CD4-positive, alpha-beta memory T cell (primary cell): ENCODE data around the gene CYBA. TPM values are rescaled to one million over a fixed set of nuclear protein-coding genes. Genes with fewer than 3 reads are reported as not detected.

ENCODE experiments used
- CTCF ChIA-PET: fragments of 350-600 bp; sonication (Branson Sonifier 250); formaldehyde crosslinking; loops from one replicate; lab custom pipeline; 2021; ENCODE audit warnings: inconsistent platforms; ENCODE audit not compliant: partially characterized antibody; lab: Charles Lee
- POLR2A ChIA-PET: fragments of 350-600 bp; sonication (Branson Sonifier 250); formaldehyde crosslinking; loops from one replicate; lab custom pipeline; 2021; ENCODE audit not compliant: partially characterized antibody; lab: Charles Lee
- DNase-seq, 5 donors: peaks; one replicate each; pipeline versions ENCODE4 v3.0.0 to v3.0.0-alpha.2; 2020 to 2022; ENCODE audit warnings: mixed read lengths in 1 of 5
- H3K27ac ChIP-seq: one replicate; pipeline ENCODE4 v1.7.0; 2013; ENCODE audit warnings: low read depth, low read length
- H3K27me3 ChIP-seq: 2 replicates; pipeline ENCODE4 v1.7.0; 2013; ENCODE audit warnings: mild to moderate bottlenecking, low read length, moderate library complexity; ENCODE audit not compliant: insufficient read depth
- H3K36me3 ChIP-seq: 2 replicates; pipeline ENCODE4 v1.7.0; 2013; ENCODE audit warnings: mild to moderate bottlenecking, low read length, moderate library complexity; ENCODE audit not compliant: insufficient read depth
- H3K4me1 ChIP-seq: 2 replicates; pipeline ENCODE4 v1.7.0; 2013; ENCODE audit warnings: mild to moderate bottlenecking, low read length, moderate library complexity; ENCODE audit not compliant: insufficient read depth
- H3K4me3 ChIP-seq, 2 donors: one replicate each; pipeline ENCODE4 v1.7.0; 2013; ENCODE audit warnings: low read length in 2 of 2, mild to moderate bottlenecking in 1 of 2
- H3K9me3 ChIP-seq, 2 donors: one replicate each; pipeline ENCODE4 v1.7.0; 2013; ENCODE audit warnings: low read length in 2 of 2, control low read depth in 1 of 2; ENCODE audit not compliant: control insufficient read depth in 1 of 2
- H3K27ac Mint-ChIP-seq, 7 donors: one replicate each; pipeline ENCODE4 v1.8.0; 2020 to 2021; ENCODE audit warnings: mixed read lengths in 7 of 7, mild to moderate bottlenecking in 6 of 7, inconsistent platforms in 3 of 7, moderate library complexity in 3 of 7
- H3K27me3 Mint-ChIP-seq, 2 donors: one replicate each; pipeline ENCODE4 v1.8.0; 2020 to 2021; ENCODE audit warnings: mixed read lengths in 2 of 2
- H3K36me3 Mint-ChIP-seq, 2 donors: one replicate each; pipeline ENCODE4 v1.8.0; 2020 to 2021; ENCODE audit warnings: mixed read lengths in 2 of 2, inconsistent platforms in 1 of 2, mild to moderate bottlenecking in 1 of 2
- H3K4me1 Mint-ChIP-seq, 4 donors: one replicate each; pipeline ENCODE4 v1.8.0; 2020 to 2021; ENCODE audit warnings: mixed read lengths in 4 of 4, mild to moderate bottlenecking in 1 of 4
- H3K4me3 Mint-ChIP-seq, 8 donors: one replicate each; pipeline ENCODE4 v1.8.0; 2020 to 2021; ENCODE audit warnings: mixed read lengths in 8 of 8, mild to moderate bottlenecking in 7 of 8, moderate library complexity in 6 of 8, inconsistent platforms in 3 of 8
- H3K9me3 Mint-ChIP-seq, 8 donors: one replicate each; pipeline ENCODE4 v1.8.0; 2020 to 2021; ENCODE audit warnings: mixed read lengths in 8 of 8, mild to moderate bottlenecking in 5 of 8, inconsistent platforms in 3 of 8, moderate library complexity in 1 of 8
- intact Hi-C: fragments of 100-400 bp; cut with micrococcal nuclease; formaldehyde crosslinking; loops from one replicate; pipeline ENCODE4 v1.15.1; 2023
- polyA plus RNA-seq, 2 donors: library from polyadenylated mRNA; unstranded; fragments of 300-500 nt; fragmentation: Illumina TruSeq; gene quantifications; one replicate each; pipeline ENCODE4 v1.2.3, GENCODE V29; 2021
- total RNA-seq, 2 experiments: library from RNA; stranded (reverse); gene quantifications; one replicate each; pipeline ENCODE4 v1.2.3, GENCODE V29; 2021

CYBA gene
- total and polyA plus RNA-seq, 4 experiments from 2014 or later, result 383 to 1,286 (median 538) TPM

DNA sequence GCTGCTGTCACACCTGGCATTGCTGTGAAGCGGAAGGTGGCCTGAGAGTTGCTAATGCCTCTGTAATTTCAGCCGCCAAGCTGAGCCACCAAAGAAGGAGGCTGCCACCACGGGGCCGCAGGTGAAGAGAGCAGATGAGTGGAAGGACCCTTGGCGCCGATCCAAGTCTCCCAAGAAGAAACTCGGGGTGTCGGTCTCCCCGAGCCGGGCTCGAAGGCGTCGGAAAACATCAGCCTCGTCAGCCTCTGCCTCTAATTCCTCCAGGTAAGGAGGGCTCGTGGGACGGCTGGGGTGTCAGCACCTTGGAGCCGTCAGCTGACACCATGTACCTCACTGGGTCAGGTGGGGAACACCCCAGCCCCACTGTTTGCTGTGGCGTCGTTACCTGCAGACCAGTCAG lies 28.7 kb downstream of the CYBA start:
- peaks cover 50% of the 10 kb centered on the region for H3K36me3 ChIP-seq
- ChIA-PET POLR2A (interaction anchor here (1.0 to 3.2 kb wide), 3 partner anchors 11 to 81 kb away, joined by 3 to 73 read pairs (median 4); partner anchors contain the start of genes CTU2 and RNF166), CTCF (no interaction called here)
- peaks cover 0 to 1% of the 10 kb centered on the region in 2 donors for H3K27me3 Mint-ChIP-seq
- intact Hi-C loops, result no loop called here
- peaks cover 16 to 48% (median 28%) of the 10 kb centered on the region in 4 donors for H3K4me1 Mint-ChIP-seq
- no peak overlapping the region for H3K4me3 ChIP-seq
- H3K9me3 Mint-ChIP-seq, result peaks cover 0 to 2% (median 0%) of the 10 kb centered on the region in 8 donors
- peak overlapping the region; percentile 70 to 100 (median 90) for H3K27ac Mint-ChIP-seq
- H3K27me3 ChIP-seq, result no peaks in the 10 kb centered on the region
- no peaks in the 10 kb centered on the region for H3K9me3 ChIP-seq
- no peak overlapping the region for H3K4me3 Mint-ChIP-seq
- peak overlapping the region; percentile 16 for H3K27ac ChIP-seq
- H3K4me1 ChIP-seq, result peaks cover 45% of the 10 kb centered on the region
- peaks cover 32 to 56% of the 10 kb centered on the region in 2 donors for H3K36me3 Mint-ChIP-seq
- peak in 1 of 5 donors; percentile 23 for DNase-seq

DNA sequence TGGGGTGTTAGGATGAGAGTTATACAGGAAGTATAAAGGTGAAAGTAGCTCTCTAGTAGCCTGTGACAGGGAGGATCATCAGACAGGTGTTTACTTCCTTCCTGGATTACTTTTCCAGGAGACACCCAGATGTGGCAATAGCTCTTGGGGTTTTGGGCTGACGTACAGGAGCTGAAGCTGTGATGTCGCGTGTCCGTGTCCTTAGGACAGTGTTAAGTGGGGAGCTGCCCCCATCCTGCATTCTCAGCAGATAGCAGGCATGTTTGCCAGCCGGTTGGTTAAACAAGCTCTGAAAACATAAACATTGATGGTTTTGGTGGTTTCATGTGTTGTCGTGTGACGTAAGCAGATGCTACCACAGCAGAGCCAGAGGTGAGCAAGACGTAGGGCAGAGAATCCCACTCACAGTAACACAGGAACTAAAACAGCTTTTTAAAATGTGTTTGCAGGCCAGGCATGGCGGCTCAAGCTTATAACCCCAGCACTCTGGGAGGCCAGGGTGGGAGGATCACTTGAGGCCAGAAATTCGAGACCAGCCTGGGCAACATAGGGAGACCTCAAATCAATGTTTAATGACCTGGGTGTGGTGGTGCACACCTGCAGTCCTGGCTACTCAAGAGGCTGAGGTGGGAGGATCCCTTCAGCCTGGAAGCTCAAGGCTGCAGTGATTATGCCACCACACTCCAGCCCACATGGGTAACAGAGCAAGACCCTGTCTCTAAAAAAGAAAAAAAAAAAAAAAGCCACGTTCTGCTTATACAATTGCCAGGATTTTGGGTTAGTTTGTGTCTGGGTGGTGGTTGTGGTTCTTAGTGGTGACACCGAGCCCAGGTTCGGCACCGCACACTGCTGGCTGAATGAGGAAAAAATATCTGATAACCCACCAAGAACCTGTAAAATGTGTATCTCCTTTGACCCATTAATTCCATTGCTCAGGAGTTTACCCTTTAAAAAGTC lies 30.7 kb downstream of the CYBA start:
- peak; percentile 90 to 95 (median 92) for DNase-seq
- Mint-ChIP-seq H3K27ac (peak overlapping the region; percentile 98 to 100 (median 99)), H3K9me3 (peaks cover 0 to 2% (median 0%) of the 10 kb centered on the region in 8 donors), H3K36me3 (peaks cover 23 to 51% of the 10 kb centered on the region in 2 donors), H3K4me1 (peaks cover 16 to 54% (median 31%) of the 10 kb centered on the region in 4 donors), H3K27me3 (peaks cover 0 to 1% of the 10 kb centered on the region in 2 donors), H3K4me3 (peak overlapping the region; percentile 46 to 85 (median 68))
- Histone ChIP-seq H3K4me1 (peaks cover 45% of the 10 kb centered on the region), H3K9me3 (no peaks in the 10 kb centered on the region), H3K27ac (peak overlapping the region; percentile 65), H3K27me3 (no peaks in the 10 kb centered on the region), H3K4me3 (no peak overlapping the region), H3K36me3 (peaks cover 47% of the 10 kb centered on the region)
- POLR2A ChIA-PET, result interaction anchor here (0.6 to 4.7 kb wide), 23 partner anchors 11 to 1253 kb away, joined by 3 to 73 read pairs (median 7); partner anchors contain the start of genes APRT, CTU2, CYBA and IL17C
- CTCF ChIA-PET, result interaction anchor here (0.5 to 2.4 kb wide), 22 partner anchors 9 to 878 kb away, joined by 3 to 11 read pairs (median 4); partner anchors contain the start of genes MVD and ZC3H18
- intact Hi-C loops, result loop anchor here (1.0 to 2.0 kb wide), 3 partner anchors 15 to 81 kb away; partner anchors contain the start of gene CYBA

DNA sequence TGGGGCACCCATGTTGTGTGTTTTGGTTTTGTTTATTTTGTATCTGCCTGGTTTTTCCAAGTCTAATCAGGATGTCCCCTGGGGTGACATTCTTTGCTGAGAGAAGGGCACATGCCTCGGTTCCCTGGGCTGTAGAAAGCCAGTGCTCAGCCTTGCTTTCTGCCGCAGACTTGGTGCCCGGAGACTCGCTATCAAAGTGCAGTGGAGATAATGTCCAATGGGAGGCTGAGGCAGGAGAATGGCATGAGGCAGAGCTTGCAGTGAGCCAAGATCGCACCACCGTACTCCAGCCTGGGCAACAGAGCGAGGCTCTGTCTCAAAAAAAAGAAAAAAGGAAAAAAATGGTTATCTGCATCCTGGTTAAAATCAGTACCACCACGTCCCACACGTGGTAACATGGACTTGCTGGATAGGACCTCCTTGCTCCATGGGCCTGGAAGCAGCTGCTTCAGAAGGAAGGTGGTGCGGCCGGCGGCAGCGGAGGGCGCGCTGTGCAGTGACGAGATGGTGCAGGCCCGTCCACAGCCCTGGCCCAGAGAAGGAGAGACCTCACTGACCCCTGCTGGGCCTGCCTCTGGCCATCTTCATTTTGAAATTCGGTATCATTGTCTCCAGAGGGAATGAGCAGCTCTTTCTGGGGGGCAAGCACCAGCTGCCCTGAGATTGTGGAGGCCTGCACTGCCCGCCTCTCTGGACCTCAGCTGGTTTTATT lies 31.7 kb downstream of the CYBA start:
- no peaks in the 10 kb centered on the region for H3K9me3 ChIP-seq
- ChIA-PET POLR2A (interaction anchor here (0.6 to 4.7 kb wide), 20 partner anchors 12 to 1254 kb away, joined by 3 to 73 read pairs (median 9); partner anchors contain the start of genes APRT, CTU2, CYBA and IL17C), CTCF (interaction anchor here (0.9 to 2.4 kb wide), 15 partner anchors 9 to 194 kb away, joined by 3 to 11 read pairs (median 5); partner anchors contain the start of genes MVD and ZC3H18)
- peaks cover 37% of the 10 kb centered on the region for H3K36me3 ChIP-seq
- peaks cover 0 to 1% of the 10 kb centered on the region in 2 donors for H3K27me3 Mint-ChIP-seq
- peak overlapping the region; percentile 98 to 100 (median 99) for H3K27ac Mint-ChIP-seq
- no peaks in the 10 kb centered on the region for H3K27me3 ChIP-seq
- peaks cover 45% of the 10 kb centered on the region for H3K4me1 ChIP-seq
- H3K4me3 Mint-ChIP-seq, result peak overlapping the region in 5 of 8 donors; percentile 60 to 85 (median 67)
- peak in 1 of 5 donors; percentile 27 for DNase-seq
- H3K4me1 Mint-ChIP-seq, result peaks cover 16 to 59% (median 31%) of the 10 kb centered on the region in 4 donors
- peaks cover 23 to 55% of the 10 kb centered on the region in 2 donors for H3K36me3 Mint-ChIP-seq
- intact Hi-C loops, result loop anchor here (2.0 kb wide), 1 partner anchor 16 kb away; no protein-coding TSS in a partner anchor
- no peak overlapping the region for H3K4me3 ChIP-seq
- H3K27ac ChIP-seq, result peak overlapping the region; percentile 65
- peaks cover 0 to 2% (median 0%) of the 10 kb centered on the region in 8 donors for H3K9me3 Mint-ChIP-seq

DNA sequence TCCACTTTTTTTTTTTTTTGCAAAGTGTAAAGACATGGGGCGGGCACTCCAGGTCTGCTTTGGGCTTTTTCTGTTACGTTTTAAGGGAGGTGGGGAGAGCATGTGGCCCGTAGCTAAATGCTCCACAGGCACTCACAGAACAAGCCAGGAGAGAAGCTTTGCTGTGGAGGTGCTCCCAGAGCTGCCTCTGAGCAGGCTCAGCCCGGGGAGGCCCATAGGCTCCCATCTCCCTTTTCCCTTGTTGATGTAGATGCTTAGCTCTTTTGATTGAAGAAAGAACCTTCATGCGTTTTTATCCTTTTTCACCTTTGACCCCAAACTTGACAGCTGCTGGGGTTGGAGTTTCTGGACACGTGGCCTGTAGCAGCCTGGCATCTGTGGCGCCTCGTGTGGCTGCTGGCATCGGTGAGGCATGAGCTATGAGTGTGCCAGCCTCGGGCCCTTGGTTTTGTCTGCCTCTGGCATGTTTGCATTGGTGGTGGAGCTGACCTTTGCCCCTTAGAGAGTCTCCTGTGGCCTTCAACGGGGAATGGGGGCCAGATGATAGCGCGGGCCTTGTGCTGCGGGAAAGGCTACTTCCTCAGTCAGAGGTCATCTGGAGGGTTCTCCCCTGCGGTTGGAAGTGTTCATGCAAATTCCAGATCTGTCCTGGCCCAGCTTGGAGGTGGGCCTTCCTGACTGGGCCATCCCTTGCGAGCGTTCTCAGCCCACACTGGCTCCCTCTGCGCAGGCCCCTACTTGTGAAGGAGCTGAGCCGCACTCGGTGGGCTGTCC lies 32.5 kb downstream of the CYBA start:
- Histone ChIP-seq H3K4me3 (no peak overlapping the region), H3K9me3 (no peaks in the 10 kb centered on the region), H3K4me1 (peaks cover 45% of the 10 kb centered on the region), H3K27ac (peak overlapping the region; percentile 65), H3K36me3 (peaks cover 35% of the 10 kb centered on the region), H3K27me3 (no peaks in the 10 kb centered on the region)
- POLR2A ChIA-PET, result interaction anchor here (0.6 to 4.7 kb wide), 7 partner anchors 13 to 624 kb away, joined by 3 to 50 read pairs (median 32); partner anchors contain the start of genes IL17C and ZC3H18
- intact Hi-C loops, result loop anchor here (2.0 kb wide), 1 partner anchor 16 kb away; no protein-coding TSS in a partner anchor
- peaks cover 0 to 2% (median 0%) of the 10 kb centered on the region in 8 donors for H3K9me3 Mint-ChIP-seq
- H3K27me3 Mint-ChIP-seq, result peaks cover 0 to 1% of the 10 kb centered on the region in 2 donors
- CTCF ChIA-PET, result interaction anchor here (0.9 to 2.3 kb wide), 3 partner anchors 9 to 83 kb away, joined by 3 to 6 read pairs (median 5); no protein-coding TSS in a partner anchor
- H3K4me1 Mint-ChIP-seq, result peaks cover 20 to 65% (median 35%) of the 10 kb centered on the region in 4 donors
- peak in 1 of 5 donors; percentile 30 for DNase-seq
- H3K27ac Mint-ChIP-seq, result peak overlapping the region; percentile 98 to 100 (median 99)
- peaks cover 22 to 54% of the 10 kb centered on the region in 2 donors for H3K36me3 Mint-ChIP-seq
- peak overlapping the region in 1 of 8 donors; percentile 21 for H3K4me3 Mint-ChIP-seq

DNA sequence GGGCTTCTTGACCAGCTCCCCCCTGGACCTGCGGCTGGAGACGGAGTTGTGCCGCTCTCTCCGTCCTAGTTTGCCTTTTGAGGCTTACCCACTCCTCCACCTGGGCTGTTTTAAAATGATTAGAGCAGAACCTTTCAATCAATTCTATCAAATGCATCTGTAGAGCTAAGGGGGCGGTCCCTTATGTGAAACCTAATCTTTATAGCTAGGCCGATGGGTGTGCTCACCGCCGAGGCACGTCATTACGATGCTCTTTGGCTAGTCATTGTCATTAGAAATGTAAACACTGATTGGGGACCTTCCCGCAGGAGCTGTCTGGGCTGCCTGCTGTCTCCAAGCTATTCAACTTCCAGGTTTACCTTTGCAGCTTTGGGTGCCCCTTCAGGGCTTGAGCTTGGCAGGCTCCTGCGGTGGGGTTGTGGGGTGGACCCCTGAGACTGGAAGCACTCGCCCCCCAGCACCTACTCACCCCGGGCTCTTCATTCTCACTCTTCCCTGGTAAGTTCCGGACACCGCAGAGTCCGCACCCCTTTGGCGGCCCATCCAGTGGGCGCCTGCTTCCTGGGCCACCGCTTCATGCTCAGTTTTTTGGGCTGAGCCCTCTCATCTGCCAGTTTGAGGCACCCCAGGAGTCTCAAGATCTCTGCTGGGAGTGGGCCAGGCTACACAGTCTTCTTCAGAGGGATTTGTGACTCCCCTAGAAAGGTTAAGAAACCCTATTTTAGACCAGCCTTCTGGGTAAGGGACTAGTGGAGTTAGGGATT lies 33.4 kb downstream of the CYBA start:
- Histone ChIP-seq H3K4me3 (no peak overlapping the region), H3K27me3 (no peaks in the 10 kb centered on the region), H3K27ac (no peak overlapping the region), H3K4me1 (peaks cover 45% of the 10 kb centered on the region), H3K36me3 (peaks cover 34% of the 10 kb centered on the region), H3K9me3 (no peaks in the 10 kb centered on the region)
- H3K27ac Mint-ChIP-seq, result peak overlapping the region; percentile 98 to 100 (median 99)
- POLR2A ChIA-PET, result interaction anchor here (3.7 to 4.7 kb wide), 2 partner anchors 14 to 23 kb away, joined by 34 to 50 read pairs; partner anchors contain the start of gene IL17C
- CTCF ChIA-PET, result interaction anchor here (0.9 to 1.1 kb wide), 3 partner anchors 12 to 33 kb away, joined by 3 read pairs; no protein-coding TSS in a partner anchor
- H3K27me3 Mint-ChIP-seq, result peaks cover 0 to 1% of the 10 kb centered on the region in 2 donors
- intact Hi-C loops, result loop anchor here (2.0 kb wide), 1 partner anchor 17 kb away; no protein-coding TSS in a partner anchor
- no peak for DNase-seq
- peaks cover 0 to 2% (median 0%) of the 10 kb centered on the region in 8 donors for H3K9me3 Mint-ChIP-seq
- peaks cover 18 to 57% of the 10 kb centered on the region in 2 donors for H3K36me3 Mint-ChIP-seq
- no peak overlapping the region for H3K4me3 Mint-ChIP-seq
- peaks cover 21 to 60% (median 35%) of the 10 kb centered on the region in 4 donors for H3K4me1 Mint-ChIP-seq
